ENCODE data around the gene KRT40. TPM values are rescaled to one million over a fixed set of nuclear protein-coding genes. Genes with fewer than 3 reads are reported as not detected.

The KRT40 gene
- total RNA-seq, 4 donors from 2014 or later = not detected

GRCh38 chr17:40931311-40931710, 52.8 kb downstream of the KRT40 start:
- TF ChIP-seq POLR2A (IDR thresholded peaks at IDR 0.05) (no peak), CTCF (IDR thresholded peaks at IDR 0.05 in 4 of 5, conservative IDR thresholded peaks at IDR 0.05 in 1 of 5) (no peak)
- Histone ChIP-seq H3K36me3 (no peaks in the 10 kb centered on the region), H3K4me3 (no peak overlapping the region), H3K9me3 (no peaks in the 10 kb centered on the region), H3K27ac (no peak overlapping the region), H3K4me1 (no peaks in the 10 kb centered on the region), H3K27me3 (no peaks in the 10 kb centered on the region)
- DNase-seq (no peak), ATAC-seq (no peak)
- in situ Hi-C loops (cut with MboI; ENCODE audit: low sequenced_read_pairs in 4 of 4) = no loop called here
- intact Hi-C loops (cut with DNase I; ENCODE audit: low total_unique reads) = no loop called here

Other genes starting within 250 kb of the KRT40 start
- not detected for gene KRT25, start 229.0 kb downstream of the KRT40 start, total RNA-seq
- gene KRT26, start 212.1 kb downstream of the KRT40 start, total RNA-seq = not detected
- gene KRT27, start 201.8 kb downstream of the KRT40 start, total RNA-seq = not detected
- gene KRT28, start 184.4 kb downstream of the KRT40 start, total RNA-seq = not detected
- 10 to 100 TPM in 2 of 4 donors, 1 to 10 TPM in 1, under 1 TPM in 1; 0.20 to 21.9 (median 9.4) TPM for gene KRT10, start 161.7 kb downstream of the KRT40 start, total RNA-seq
- gene KRT12, start 117.1 kb downstream of the KRT40 start, total RNA-seq = not detected
- 1 to 10 TPM in 1 of 4 donors, not detected in 3; 2.7 TPM for gene KRT20, start 99.1 kb downstream of the KRT40 start, total RNA-seq
- under 1 TPM in 1 of 4 donors, not detected in 3; 0.42 TPM for gene KRT23, start 46.7 kb downstream of the KRT40 start, total RNA-seq
- not detected for gene KRT39, start 17.4 kb downstream of the KRT40 start, total RNA-seq
- gene KRTAP3-3, start 9.8 kb upstream of the KRT40 start, total RNA-seq = not detected
- gene KRTAP3-2, start 15.6 kb upstream of the KRT40 start, total RNA-seq = not detected
- gene KRTAP3-1, start 24.8 kb upstream of the KRT40 start, total RNA-seq = not detected
- not detected for gene KRTAP1-5, start 42.9 kb upstream of the KRT40 start, total RNA-seq
- gene KRTAP1-4, start 45.9 kb upstream of the KRT40 start, total RNA-seq = not detected
- not detected for gene KRTAP1-3, start 50.5 kb upstream of the KRT40 start, total RNA-seq
- gene KRTAP1-1, start 57.1 kb upstream of the KRT40 start, total RNA-seq = not detected
- gene KRTAP2-1, start 63.0 kb upstream of the KRT40 start, total RNA-seq = not detected
- gene KRTAP2-2, start 70.9 kb upstream of the KRT40 start, total RNA-seq = not detected
- gene KRTAP2-3, start 75.8 kb upstream of the KRT40 start, total RNA-seq = not detected
- not detected for gene KRTAP2-4, start 81.6 kb upstream of the KRT40 start, total RNA-seq
- gene KRTAP4-7, start 99.8 kb upstream of the KRT40 start, total RNA-seq = not detected
- not detected for gene KRTAP4-8, start 113.8 kb upstream of the KRT40 start, total RNA-seq
- gene KRTAP4-16, start 117.9 kb upstream of the KRT40 start, total RNA-seq = not detected
- not detected for gene KRTAP4-9, start 121.1 kb upstream of the KRT40 start, total RNA-seq
- not detected for gene KRTAP4-11, start 134.0 kb upstream of the KRT40 start, total RNA-seq
- gene KRTAP4-12, start 139.9 kb upstream of the KRT40 start, total RNA-seq = not detected
- gene KRTAP4-6, start 156.2 kb upstream of the KRT40 start, total RNA-seq = not detected
- not detected for gene KRTAP4-5, start 165.5 kb upstream of the KRT40 start, total RNA-seq
- not detected for gene KRTAP4-4, start 176.4 kb upstream of the KRT40 start, total RNA-seq
- gene KRTAP4-3, start 183.9 kb upstream of the KRT40 start, total RNA-seq = not detected
- not detected for gene KRTAP4-2, start 193.9 kb upstream of the KRT40 start, total RNA-seq
- gene KRTAP4-1, start 200.6 kb upstream of the KRT40 start, total RNA-seq = not detected
- gene KRTAP9-1, start 205.6 kb upstream of the KRT40 start, total RNA-seq = not detected
- not detected for gene KRTAP9-2, start 242.3 kb upstream of the KRT40 start, total RNA-seq
- gene KRTAP9-3, start 248.1 kb upstream of the KRT40 start, total RNA-seq = not detected

Data from gastrocnemius medialis (tissue), 4 donors.